SHP77 treated with DMSO at 0.1 percent for 48 hours (cell line): ENCODE data around the gene TMEM170B.

Source experiments
- DNase-seq: peaks from one replicate; lab custom pipeline; 2025; lab: John Stamatoyannopoulos, UW

Gene TMEM170B

GRCh38 chr6:11537229-11538051, at the start of gene TMEM170B:
Gene TMEM170B (plus strand): TSS chr6:11537749. CDS start chr6:11538278, 529 bp downstream.
- peak; percentile 76 for DNase-seq

DNA sequence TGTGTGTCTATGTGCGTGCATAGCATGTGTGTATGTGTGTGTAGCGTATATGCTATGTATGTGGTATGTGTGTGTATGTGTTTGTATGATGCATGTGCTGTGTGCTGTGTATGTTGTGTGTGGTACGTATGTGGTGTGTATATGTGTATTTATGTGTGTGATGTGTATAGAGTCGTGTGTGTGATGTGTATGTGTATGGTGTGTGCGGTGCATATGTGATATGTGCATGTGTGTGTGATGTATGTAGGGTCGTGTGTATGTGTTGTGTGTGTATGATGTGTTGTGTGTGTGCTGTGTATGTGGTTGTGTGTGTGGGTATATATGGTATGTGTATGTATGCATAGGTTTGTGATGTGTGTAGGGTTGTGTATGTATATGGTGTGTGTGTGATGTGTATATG, 46.6 kb upstream of the TMEM170B start:
- no peak for DNase-seq

DNA sequence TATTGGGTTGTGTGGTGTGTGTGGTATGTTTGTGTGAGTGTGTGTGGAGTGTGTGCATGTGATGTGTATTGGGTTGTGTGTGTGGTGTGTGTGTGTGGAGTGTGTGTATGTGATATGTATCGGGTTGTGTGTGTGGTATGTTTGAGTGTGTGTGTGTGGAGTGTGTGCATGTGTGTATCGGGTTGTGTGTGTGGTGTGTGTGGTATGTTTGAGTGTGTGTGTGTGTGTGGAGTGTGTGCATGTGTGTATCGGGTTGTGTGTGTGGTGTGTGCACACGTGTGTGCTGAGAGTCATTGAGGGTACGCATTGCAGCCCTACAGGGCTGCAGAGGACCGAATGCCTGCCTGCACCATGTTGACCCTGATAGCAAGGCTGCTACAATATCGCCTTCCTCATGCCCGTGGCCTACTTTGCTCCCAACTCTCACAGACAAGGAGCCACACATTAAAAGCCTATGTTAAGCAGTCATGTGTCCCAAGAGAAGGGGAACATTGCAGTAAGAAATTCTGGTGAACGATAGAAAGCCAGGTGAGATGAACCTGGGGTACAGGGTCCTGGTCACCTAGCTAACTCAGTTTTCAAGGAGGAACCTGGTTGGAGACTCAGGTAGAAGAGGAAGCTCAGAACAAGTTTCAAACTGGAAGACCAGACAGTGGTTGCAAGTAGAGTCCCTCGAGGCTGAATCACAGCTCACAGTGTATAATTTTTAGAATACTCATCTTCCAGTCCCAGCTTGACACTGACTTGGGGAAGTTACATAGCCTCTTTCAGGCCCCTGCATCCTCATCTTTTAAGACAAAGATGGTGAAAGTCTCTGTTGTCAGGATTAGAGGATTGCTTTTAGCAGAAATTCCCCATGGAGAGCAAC, 45.7 kb upstream of the TMEM170B start:
- no peak for DNase-seq

- DNase-seq = no peak
Observed at GRCh38 chr6:11492464-11493290, 44.9 kb upstream of the TMEM170B start.

GRCh38 chr6:11493974-11494373, 43.6 kb upstream of the TMEM170B start:
- no peak for DNase-seq

- no peak for DNase-seq
Observed at GRCh38 chr6:11494786-11495564, 42.6 kb upstream of the TMEM170B start.

- no peak for DNase-seq
Observed at GRCh38 chr6:11495565-11496145, 41.9 kb upstream of the TMEM170B start.

DNA sequence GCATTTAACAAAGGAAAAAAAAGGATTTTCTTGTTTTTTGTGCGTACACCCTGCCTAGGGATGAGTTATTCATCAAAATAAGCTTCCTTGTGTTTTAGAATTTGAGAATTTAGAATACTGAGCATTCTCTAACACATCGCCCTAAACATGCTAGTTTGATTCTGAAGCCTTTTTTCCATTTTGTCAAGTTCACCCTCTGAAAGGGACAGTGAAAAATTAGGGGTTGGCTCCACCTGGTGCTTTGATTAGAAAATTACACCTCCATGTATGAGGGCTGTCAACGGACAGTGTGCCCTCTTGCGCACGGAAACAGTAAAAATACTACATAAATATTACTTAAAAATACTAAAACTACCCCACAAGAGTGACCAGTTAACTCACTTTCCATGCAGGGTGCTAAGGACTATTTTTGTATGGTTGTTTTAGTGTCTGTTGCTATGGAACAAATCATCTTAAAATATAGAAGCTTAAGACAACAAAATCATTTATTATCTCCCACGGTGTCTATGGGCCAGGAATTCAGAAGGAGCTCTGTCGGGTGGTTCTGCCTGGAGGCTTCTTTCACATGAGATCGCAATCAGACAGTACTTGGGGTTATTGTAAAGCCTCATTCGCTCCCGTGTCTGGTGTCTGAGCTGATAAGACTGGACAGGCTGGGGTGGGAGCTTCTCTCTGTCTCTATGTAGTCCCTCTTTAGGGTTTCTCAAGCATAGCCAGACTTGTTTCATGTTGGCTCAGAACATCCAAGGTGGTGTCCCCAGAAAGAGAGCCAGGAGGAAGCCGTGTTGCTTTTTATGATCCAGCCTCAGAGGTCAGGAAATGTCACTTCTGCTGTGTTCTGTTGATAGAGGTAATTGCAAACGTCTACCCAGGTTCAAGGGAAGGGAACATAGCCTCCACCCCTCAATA, 41.1 kb upstream of the TMEM170B start:
- DNase-seq = peak; percentile 29

- DNase-seq = no peak
Observed at GRCh38 chr6:11497107-11497506, 40.4 kb upstream of the TMEM170B start.

DNA sequence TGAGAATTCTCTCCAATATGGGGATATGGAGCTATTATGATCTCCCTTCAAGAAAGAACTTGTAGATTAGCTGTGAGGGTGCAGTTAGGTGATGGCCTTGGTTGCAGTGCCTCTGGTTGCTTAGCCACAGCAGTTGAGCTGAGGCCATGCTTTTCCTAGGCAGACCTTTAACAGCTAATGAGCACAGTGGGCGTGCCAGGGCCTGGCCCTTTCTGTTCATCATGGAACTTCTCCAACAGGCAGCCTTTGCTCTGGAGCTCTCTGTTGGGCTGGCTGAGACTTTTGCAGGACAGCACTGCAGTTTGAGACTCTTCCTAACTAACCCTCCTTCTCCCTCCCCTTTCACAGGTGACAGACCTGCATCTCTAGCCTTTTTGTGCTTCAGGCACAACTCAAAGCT, 39.7 kb upstream of the TMEM170B start:
- no peak for DNase-seq

- no peak for DNase-seq
Observed at GRCh38 chr6:11500008-11500407, 37.5 kb upstream of the TMEM170B start.

DNA sequence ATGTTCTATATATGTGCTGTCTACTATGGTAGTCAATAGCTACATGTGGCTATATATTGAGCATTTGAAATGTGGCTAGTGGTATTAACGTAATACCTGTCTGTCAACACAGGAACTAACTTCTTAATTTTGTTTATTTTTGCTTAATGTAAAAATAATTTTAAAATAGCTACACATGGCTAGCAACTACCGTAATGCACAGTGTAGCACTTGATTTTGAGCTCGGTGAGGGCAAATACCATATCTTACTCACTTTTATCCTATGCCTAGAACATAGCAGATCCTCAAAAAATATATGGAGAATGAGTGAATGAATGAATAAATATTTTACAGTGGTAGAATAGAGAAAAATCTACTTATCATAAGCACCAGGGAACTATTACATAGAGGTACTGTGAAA, 28.1 kb upstream of the TMEM170B start:
- DNase-seq = no peak

GRCh38 chr6:11514672-11515071, 22.9 kb upstream of the TMEM170B start:
- no peak for DNase-seq

DNA sequence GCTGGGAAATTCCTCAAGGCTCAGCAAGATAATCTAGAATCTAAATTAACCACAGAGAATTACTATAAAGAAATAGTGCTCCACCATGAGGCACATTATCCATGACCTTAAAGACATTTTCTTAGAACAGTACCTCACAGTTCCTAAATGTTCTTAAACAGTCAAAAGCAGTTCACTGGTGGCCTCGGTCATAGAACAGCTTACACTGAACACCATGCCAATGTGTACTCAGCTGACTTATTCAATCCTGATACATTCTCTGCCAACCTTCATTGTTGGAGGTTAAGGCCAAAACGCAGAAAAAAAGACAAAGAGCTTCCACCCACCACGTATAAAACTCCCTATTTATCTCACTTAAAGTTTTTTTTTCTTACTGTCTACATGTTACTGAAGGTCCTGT, 21.8 kb upstream of the TMEM170B start:
- no peak for DNase-seq

- DNase-seq = no peak
Observed at GRCh38 chr6:11522812-11523605, 14.5 kb upstream of the TMEM170B start.

- no peak for DNase-seq
Observed at GRCh38 chr6:11525468-11526155, 11.9 kb upstream of the TMEM170B start.

DNA sequence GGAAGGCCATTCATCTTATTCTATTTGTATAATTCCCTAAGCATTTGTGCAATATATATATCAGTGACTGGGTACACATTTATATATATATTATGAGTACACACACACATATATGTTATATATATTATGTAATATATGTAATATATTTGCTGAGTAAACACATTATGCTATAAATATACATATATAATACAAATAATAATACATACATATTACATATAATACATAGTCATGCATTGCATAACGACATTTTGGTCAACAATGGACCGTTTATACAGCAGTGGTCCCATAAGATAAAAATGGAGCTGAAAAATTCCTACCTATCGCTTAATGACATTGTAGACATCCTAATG, 11.4 kb upstream of the TMEM170B start:
- DNase-seq = no peak

DNA sequence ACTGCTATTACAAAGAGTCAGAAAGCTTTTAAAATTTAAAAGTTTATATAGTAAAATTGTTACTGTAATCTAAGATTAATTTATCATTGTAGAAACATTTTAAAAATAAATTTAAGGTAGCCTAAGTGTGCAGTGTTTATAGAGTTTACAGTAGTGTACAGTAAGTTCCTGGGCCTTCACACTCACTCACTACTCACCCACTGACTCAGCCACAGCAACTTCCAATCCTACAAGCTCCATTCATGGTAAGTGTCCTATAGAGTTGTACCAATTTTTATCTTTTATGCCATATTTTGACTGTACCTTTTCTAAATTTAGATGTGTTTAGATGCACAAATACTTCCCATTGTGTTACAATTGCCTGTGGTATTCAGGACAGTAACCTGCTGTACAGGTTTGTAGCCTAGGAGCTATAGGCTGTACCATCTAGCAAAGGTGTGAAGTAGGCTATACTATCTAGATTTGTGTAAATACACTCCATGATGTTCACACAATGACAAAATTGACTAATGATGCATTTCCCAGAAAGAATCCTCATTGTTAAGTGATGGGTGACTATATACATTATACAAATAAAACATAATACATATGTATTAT, 10.2 kb upstream of the TMEM170B start:
- DNase-seq = no peak
